ENCODE results near the gene GTF3C1. TPM values are rescaled to one million over a fixed set of nuclear protein-coding genes. Genes with fewer than 3 reads are reported as not detected.

The GTF3C1 gene
- total RNA-seq, 4 donors from 2014 or later, result 118 to 257 (median 156) TPM

DNA sequence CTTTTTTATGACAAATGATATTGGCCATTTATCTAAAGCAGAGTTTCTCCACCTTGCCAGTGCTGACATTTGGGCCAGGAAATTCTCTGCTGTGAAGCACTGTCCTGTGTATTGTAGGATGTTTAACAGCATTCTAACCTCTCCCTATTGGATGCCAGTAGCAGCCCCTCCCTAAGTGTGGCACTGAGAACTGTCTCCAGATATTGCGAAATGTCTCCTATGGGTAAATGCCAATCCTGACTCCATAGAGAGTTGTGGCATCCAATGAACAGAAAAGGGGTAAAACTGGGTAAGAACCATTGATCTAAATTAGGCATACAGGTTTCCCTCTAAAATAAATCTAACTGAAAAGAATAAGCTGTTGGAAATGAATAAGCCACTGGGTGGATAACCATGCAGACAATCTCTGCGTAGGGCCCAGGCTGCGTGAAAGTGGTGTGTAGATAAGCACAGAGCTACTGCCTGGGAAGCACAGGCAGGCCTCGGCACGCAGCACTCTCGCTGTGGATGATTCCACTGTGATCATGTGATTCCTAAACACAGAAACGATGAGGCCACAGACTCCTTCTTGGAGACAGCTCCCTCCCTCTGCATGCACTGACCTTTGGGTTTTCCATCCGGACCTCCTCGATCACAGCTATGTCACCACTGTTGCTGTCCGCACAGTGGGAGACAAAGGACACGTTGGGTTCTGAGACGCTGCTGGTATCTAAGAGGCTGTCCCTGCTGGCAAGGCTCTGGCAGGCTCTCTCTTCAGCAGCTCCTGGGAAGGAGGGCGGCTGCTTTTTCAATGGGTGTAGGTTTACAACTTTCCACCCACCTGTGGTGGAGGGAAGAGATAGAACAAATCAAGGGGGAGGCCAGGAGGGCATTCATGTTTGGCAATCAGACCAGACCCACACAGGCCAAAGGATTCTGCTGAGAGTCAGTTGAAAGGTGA, 44.1 kb downstream of the GTF3C1 start:
- TF ChIP-seq POLR2A (IDR thresholded peaks at IDR 0.05), result no peak
- TF ChIP-seq, protein P1, sequence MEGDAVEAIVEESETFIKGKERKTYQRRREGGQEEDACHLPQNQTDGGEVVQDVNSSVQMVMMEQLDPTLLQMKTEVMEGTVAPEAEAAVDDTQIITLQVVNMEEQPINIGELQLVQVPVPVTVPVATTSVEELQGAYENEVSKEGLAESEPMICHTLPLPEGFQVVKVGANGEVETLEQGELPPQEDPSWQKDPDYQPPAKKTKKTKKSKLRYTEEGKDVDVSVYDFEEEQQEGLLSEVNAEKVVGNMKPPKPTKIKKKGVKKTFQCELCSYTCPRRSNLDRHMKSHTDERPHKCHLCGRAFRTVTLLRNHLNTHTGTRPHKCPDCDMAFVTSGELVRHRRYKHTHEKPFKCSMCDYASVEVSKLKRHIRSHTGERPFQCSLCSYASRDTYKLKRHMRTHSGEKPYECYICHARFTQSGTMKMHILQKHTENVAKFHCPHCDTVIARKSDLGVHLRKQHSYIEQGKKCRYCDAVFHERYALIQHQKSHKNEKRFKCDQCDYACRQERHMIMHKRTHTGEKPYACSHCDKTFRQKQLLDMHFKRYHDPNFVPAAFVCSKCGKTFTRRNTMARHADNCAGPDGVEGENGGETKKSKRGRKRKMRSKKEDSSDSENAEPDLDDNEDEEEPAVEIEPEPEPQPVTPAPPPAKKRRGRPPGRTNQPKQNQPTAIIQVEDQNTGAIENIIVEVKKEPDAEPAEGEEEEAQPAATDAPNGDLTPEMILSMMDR (IDR thresholded peaks at IDR 0.05), result no peak
- peak in 1 of 2 donors; percentile 39 for DNase-seq (ENCODE audit: low spot score in 2 of 2)
- no peak overlapping the region for H3K4me3 ChIP-seq (ENCODE audit: low read depth, poor library complexity, severe bottlenecking)
- intact Hi-C loops (cut with DNase I; ENCODE audit: low total_unique reads), result no loop called here
- WGBS, 2 donors, result 60 to 66% methylated on average over 13 of the region's 13 CpGs

DNA sequence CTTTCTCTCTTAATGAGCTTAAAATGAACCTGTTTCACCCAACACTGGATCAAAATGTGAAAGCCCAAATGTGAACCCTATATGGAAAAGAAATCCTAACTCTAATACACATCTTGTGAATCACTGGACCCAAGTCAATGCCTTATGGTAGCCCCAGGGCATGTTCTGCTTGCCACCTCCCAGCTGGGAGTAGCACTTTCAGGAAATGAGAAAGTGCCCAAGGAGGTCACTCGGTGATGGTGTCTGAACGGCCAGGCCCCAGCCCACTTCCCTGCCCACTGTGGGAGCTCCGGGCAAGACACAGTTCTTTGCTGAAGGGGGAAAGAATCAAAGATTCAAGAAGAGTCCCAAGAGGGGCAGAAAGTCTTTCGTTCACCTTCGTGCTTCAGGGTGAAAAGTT, 46.1 kb downstream of the GTF3C1 start:
- no peak for DNase-seq (ENCODE audit: low spot score in 2 of 2)
- H3K4me3 ChIP-seq (ENCODE audit: low read depth, poor library complexity, severe bottlenecking), result no peak overlapping the region
- 60 to 78% methylated on average over 5 of the region's 5 CpGs for WGBS, 2 donors
- intact Hi-C loops (cut with DNase I; ENCODE audit: low total_unique reads), result no loop called here
- no peak for TF ChIP-seq POLR2A (IDR thresholded peaks at IDR 0.05)

DNA sequence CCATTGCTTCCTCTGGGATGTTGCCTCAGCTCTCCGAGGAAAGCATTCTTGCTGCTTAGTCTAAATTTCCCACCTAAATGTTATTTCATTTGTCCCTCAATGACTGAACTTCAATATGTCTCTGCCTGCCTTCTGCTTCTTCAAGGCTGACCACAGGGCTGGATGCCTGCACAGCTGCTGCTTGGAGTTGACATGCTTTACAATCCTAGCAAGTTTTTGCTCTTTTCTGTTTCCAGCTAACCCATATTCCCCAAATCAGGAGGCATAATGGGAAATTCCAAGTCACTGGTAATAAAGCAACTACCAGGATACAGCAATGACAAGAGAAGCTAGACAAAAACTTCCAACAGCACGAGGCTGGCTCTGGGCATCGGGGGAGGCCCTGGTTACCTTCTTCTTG, 48.9 kb downstream of the GTF3C1 start:
- WGBS, 2 donors, result 90 to 94% methylated on average over 3 of the region's 3 CpGs
- TF ChIP-seq, protein P1 (IDR thresholded peaks at IDR 0.05), result no peak
- no peak for TF ChIP-seq POLR2A (IDR thresholded peaks at IDR 0.05)
- H3K4me3 ChIP-seq (ENCODE audit: low read depth, poor library complexity, severe bottlenecking), result no peak overlapping the region
- no peak for DNase-seq (ENCODE audit: low spot score in 2 of 2)
- intact Hi-C loops (cut with DNase I; ENCODE audit: low total_unique reads), result no loop called here

DNA sequence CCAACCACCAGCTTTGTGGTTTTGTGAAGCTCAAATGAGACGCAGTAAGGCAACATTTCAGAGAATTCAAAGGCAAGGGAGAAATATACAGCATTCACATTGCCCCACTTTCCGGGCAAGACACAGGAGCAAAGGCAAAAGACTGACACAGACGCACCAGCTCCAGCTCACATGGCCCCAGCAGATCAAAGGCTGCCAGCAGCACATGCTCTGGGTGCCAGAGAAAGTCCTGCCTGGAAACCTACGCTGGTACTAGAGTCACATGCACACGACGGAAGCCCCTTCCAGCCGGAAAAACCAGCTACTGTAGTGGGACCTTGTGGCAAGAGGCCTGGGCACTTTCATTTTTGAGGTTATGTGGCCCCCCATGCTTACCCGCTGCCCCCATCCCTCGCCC, 50.1 kb downstream of the GTF3C1 start:
- no peak for TF ChIP-seq POLR2A (IDR thresholded peaks at IDR 0.05)
- TF ChIP-seq, protein P1 (IDR thresholded peaks at IDR 0.05), result no peak
- intact Hi-C loops (cut with DNase I; ENCODE audit: low total_unique reads), result no loop called here
- no peak overlapping the region for H3K4me3 ChIP-seq (ENCODE audit: low read depth, poor library complexity, severe bottlenecking)
- DNase-seq (ENCODE audit: low spot score in 2 of 2), result no peak
- 79 to 88% methylated on average over 9 of the region's 9 CpGs for WGBS, 2 donors

DNA sequence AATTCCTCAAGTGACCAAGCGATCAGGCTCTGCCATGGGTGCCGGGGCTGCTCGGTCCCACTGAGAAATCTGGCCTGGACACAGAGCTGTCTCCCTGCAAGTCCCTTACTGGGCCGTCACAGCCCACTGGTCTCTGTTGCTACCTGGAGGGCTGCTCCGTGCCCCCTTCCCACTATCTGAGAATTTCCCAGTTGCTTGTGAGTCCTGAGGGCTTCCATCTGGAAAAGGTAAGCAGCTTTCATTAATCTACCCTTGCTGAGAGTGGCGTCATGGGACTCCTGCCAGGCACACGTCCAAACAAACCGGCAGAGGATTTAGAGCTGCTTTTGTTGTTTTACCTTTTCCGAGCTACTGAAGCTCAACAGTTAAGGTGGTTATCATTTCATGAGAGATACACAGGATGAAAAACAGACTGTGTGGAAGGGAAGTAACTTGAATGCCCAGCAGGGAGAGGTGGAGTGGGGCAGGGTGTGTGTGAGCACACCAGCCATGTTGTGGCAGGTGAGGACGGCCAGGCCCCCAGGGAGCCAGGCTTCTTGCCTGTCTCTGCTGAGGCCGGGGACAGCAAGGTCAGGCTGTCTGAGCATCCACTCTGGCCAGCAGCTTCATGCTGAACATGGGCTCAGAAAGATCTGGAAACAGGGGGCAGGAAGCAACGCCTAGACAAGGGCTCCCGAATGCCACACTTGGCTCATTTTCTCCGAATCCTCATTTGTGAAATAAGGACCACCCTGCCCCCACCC, 50.6 kb downstream of the GTF3C1 start:
- 78 to 88% methylated on average over 14 of the region's 14 CpGs for WGBS, 2 donors
- DNase-seq (ENCODE audit: low spot score in 2 of 2), result no peak

More for the DNA sequence above, 50.6 kb downstream of the GTF3C1 start:
- intact Hi-C loops (cut with DNase I; ENCODE audit: low total_unique reads), result no loop called here
- no peak for TF ChIP-seq POLR2A (IDR thresholded peaks at IDR 0.05)
- TF ChIP-seq, protein P1 (IDR thresholded peaks at IDR 0.05), result no peak
- H3K4me3 ChIP-seq (ENCODE audit: low read depth, poor library complexity, severe bottlenecking), result no peak overlapping the region
